Measurements from ENCODE around the gene EVX2. TPM values are rescaled to one million over a fixed set of nuclear protein-coding genes. Genes with fewer than 3 reads are reported as not detected.

Gene EVX2
- total and polyA plus RNA-seq, 4 donors: not detected

- H3K9ac ChIP-seq (ENCODE audit: low read depth in 1 of 2, low read length in 2 of 2): no peak overlapping the region
- WGBS: 5% methylated on average over 56 of the region's 56 CpGs
- H3K36me3 ChIP-seq (ENCODE audit: control insufficient read depth in 4 of 4, insufficient read depth in 3 of 4, low read depth in 1 of 4, low read length in 3 of 4): no peaks in the 10 kb centered on the region
- H3K9me3 ChIP-seq (ENCODE audit: control insufficient read depth in 4 of 4, low read length in 3 of 4): no peaks in the 10 kb centered on the region
- H3K27ac ChIP-seq (ENCODE audit: low read depth in 1 of 2, low read length in 2 of 2): no peak overlapping the region
- DNase-seq (ENCODE audit: low spot score): no peak
- H3K27me3 ChIP-seq (ENCODE audit: control insufficient read depth in 4 of 4, insufficient read depth in 4 of 4, low read length in 3 of 4): peaks cover 25 to 66% (median 36%) of the 10 kb centered on the region in 4 donors
- H3K4me1 ChIP-seq (ENCODE audit: control insufficient read depth in 4 of 4, insufficient read depth in 4 of 4, low read length in 3 of 4): peaks cover 0 to 21% (median 4%) of the 10 kb centered on the region in 4 donors
- TF ChIP-seq HNF4G (IDR thresholded peaks at IDR 0.05): no peak
- no peak for TF ChIP-seq JUND (IDR thresholded peaks at IDR 0.05)
- TF ChIP-seq CTCF (IDR thresholded peaks at IDR 0.05; ENCODE audit: low read depth, low read length, missing input control): no peak
- TF ChIP-seq FOXA2 (IDR thresholded peaks at IDR 0.05): no peak
- no peak for TF ChIP-seq FOXA1 (IDR thresholded peaks at IDR 0.05)
- no peak for TF ChIP-seq NR2F2 (IDR thresholded peaks at IDR 0.05)
- no peak for TF ChIP-seq SP1 (IDR thresholded peaks at IDR 0.05)
- no peak for TF ChIP-seq MAX (IDR thresholded peaks at IDR 0.05)
- no peak overlapping the region for H3K4me3 ChIP-seq (ENCODE audit: low read depth in 1 of 3, low read length in 3 of 3)
Measured at GRCh38 chr2:176104316-176105077, 20.7 kb upstream of the EVX2 start.

- no peak for DNase-seq (ENCODE audit: low spot score)
- Histone ChIP-seq H3K27ac (ENCODE audit: low read depth in 1 of 2, low read length in 2 of 2) (no peak overlapping the region), H3K4me3 (ENCODE audit: low read depth in 1 of 3, low read length in 3 of 3) (no peak overlapping the region), H3K9ac (ENCODE audit: low read depth in 1 of 2, low read length in 2 of 2) (no peak overlapping the region), H3K27me3 (ENCODE audit: control insufficient read depth in 4 of 4, insufficient read depth in 4 of 4, low read length in 3 of 4) (peaks cover 24 to 66% (median 36%) of the 10 kb centered on the region in 4 donors), H3K36me3 (ENCODE audit: control insufficient read depth in 4 of 4, insufficient read depth in 3 of 4, low read depth in 1 of 4, low read length in 3 of 4) (no peaks in the 10 kb centered on the region), H3K9me3 (ENCODE audit: control insufficient read depth in 4 of 4, low read length in 3 of 4) (no peaks in the 10 kb centered on the region), H3K4me1 (ENCODE audit: control insufficient read depth in 4 of 4, insufficient read depth in 4 of 4, low read length in 3 of 4) (peaks cover 0 to 21% (median 3%) of the 10 kb centered on the region in 4 donors)
- 6% methylated on average over 17 of the region's 17 CpGs for WGBS
- TF ChIP-seq JUND (IDR thresholded peaks at IDR 0.05): no peak
- TF ChIP-seq EGR1 (IDR thresholded peaks at IDR 0.05; ENCODE audit: low read depth in 2 of 2): no peak
- TF ChIP-seq TAF1 (conservative IDR thresholded peaks at IDR 0.05): no peak
- no peak for TF ChIP-seq FOXA2 (IDR thresholded peaks at IDR 0.05)
- no peak for TF ChIP-seq HNF4A (conservative IDR thresholded peaks at IDR 0.05)
- no peak for TF ChIP-seq YY1 (IDR thresholded peaks at IDR 0.05)
- no peak for TF ChIP-seq ZBTB33 (IDR thresholded peaks at IDR 0.05)
- no peak for TF ChIP-seq ATF3 (IDR thresholded peaks at IDR 0.05)
- no peak for TF ChIP-seq SP1 (IDR thresholded peaks at IDR 0.05)
- no peak for TF ChIP-seq MAX (IDR thresholded peaks at IDR 0.05)
Measured at GRCh38 chr2:176103742-176104315, 20.1 kb upstream of the EVX2 start.

All from liver (tissue), 9 donors.